Astrocyte (in vitro differentiated cells and primary cell): ENCODE results near the gene NELFA. TPM values are rescaled to one million over a fixed set of nuclear protein-coding genes. Genes with fewer than 3 reads are reported as not detected.

Experiments used
- DNase-seq: peaks from one replicate; pipeline ENCODE4 v3.0.0-alpha.2; 2010; ENCODE audit warnings: low read depth
- FAIRE-seq: peaks from 2 replicates; lab custom pipeline; 2011; peaks lifted over from hg19 to GRCh38; lab: Jason Lieb, UNC
- H2AFZ ChIP-seq: 2 replicates; pipeline ENCODE4 v1.6.0; 2012; ENCODE audit warnings: low read depth, low read length, inconsistent platforms
- H3K27ac ChIP-seq: 2 replicates; pipeline ENCODE4 v1.5.1; 2011; ENCODE audit warnings: low read depth, low read length, inconsistent platforms
- H3K27me3 ChIP-seq: 2 replicates; pipeline ENCODE4 v1.6.0; 2011; ENCODE audit warnings: low read length, inconsistent platforms; ENCODE audit not compliant: insufficient read depth
- H3K36me3 ChIP-seq: 2 replicates; pipeline ENCODE4 v1.5.1; 2011; ENCODE audit warnings: low read length, inconsistent platforms; ENCODE audit not compliant: insufficient read depth
- H3K4me1 ChIP-seq: 2 replicates; pipeline ENCODE4 v1.5.1; 2011; ENCODE audit warnings: low read length, inconsistent platforms; ENCODE audit not compliant: insufficient read depth
- H3K4me2 ChIP-seq: 2 replicates; pipeline ENCODE4 v1.6.0; 2012; ENCODE audit warnings: low read length, inconsistent platforms
- H3K4me3 ChIP-seq: 2 replicates; pipeline ENCODE4 v1.5.1; 2011; ENCODE audit warnings: low read depth, mild to moderate bottlenecking, low read length, inconsistent platforms; ENCODE audit not compliant: insufficient read depth
- H3K79me2 ChIP-seq: 2 replicates; pipeline ENCODE4 v1.6.0; 2012; ENCODE audit warnings: mild to moderate bottlenecking, low read length, inconsistent platforms; ENCODE audit not compliant: insufficient read depth
- H3K9ac ChIP-seq: 2 replicates; pipeline ENCODE4 v1.6.0; 2012; ENCODE audit warnings: mild to moderate bottlenecking, low read length, inconsistent platforms
- H3K9me3 ChIP-seq: 2 replicates; pipeline ENCODE4 v1.5.1; 2012; ENCODE audit warnings: low read depth, mild to moderate bottlenecking, low read length, inconsistent platforms; ENCODE audit not compliant: insufficient read depth
- H4K20me1 ChIP-seq: 2 replicates; pipeline ENCODE4 v1.6.0; 2012; ENCODE audit warnings: low read length, inconsistent platforms; ENCODE audit not compliant: insufficient read depth
- H3K27ac Mint-ChIP-seq: one replicate; pipeline ENCODE4 v1.8.0; 2021; ENCODE audit warnings: mild to moderate bottlenecking, mixed read lengths; ENCODE audit not compliant: unreplicated experiment
- H3K27me3 Mint-ChIP-seq: one replicate; pipeline ENCODE4 v1.8.0; 2021; ENCODE audit warnings: low read depth, mixed read lengths; ENCODE audit not compliant: unreplicated experiment
- H3K36me3 Mint-ChIP-seq: one replicate; pipeline ENCODE4 v1.8.0; 2021; ENCODE audit warnings: low read depth, mixed read lengths; ENCODE audit not compliant: unreplicated experiment
- H3K4me1 Mint-ChIP-seq: one replicate; pipeline ENCODE4 v1.8.0; 2021; ENCODE audit warnings: low read depth, mixed read lengths; ENCODE audit not compliant: unreplicated experiment
- H3K4me3 Mint-ChIP-seq: one replicate; pipeline ENCODE4 v1.8.0; 2021; ENCODE audit warnings: mild to moderate bottlenecking, moderate library complexity, mixed read lengths; ENCODE audit not compliant: unreplicated experiment
- H3K9me3 Mint-ChIP-seq: one replicate; pipeline ENCODE4 v1.8.0; 2021; ENCODE audit warnings: mild to moderate bottlenecking, mixed read lengths; ENCODE audit not compliant: unreplicated experiment
- EZH2 ChIP-seq: IDR thresholded peaks from 2 replicates; pipeline ENCODE4 v1.6.1; 2012; ENCODE audit warnings: mild to moderate bottlenecking, low read length, inconsistent platforms; ENCODE audit not compliant: insufficient read depth
- total RNA-seq: library from RNA; stranded (reverse); gene quantifications from 2 replicates; pipeline ENCODE4 v1.2.1, GENCODE V29; 2021
- TF ChIP-seq, protein P1 (sequence below): IDR thresholded peaks from 2 replicates; pipeline ENCODE4 v1.5.1; 2011; ENCODE audit warnings: low read depth, mild to moderate bottlenecking, inconsistent platforms, low read length, moderate library complexity; ENCODE audit not compliant: insufficient read depth

The NELFA gene
- total RNA-seq, 1 donor from 2014 or later = 24.5 TPM

DNA sequence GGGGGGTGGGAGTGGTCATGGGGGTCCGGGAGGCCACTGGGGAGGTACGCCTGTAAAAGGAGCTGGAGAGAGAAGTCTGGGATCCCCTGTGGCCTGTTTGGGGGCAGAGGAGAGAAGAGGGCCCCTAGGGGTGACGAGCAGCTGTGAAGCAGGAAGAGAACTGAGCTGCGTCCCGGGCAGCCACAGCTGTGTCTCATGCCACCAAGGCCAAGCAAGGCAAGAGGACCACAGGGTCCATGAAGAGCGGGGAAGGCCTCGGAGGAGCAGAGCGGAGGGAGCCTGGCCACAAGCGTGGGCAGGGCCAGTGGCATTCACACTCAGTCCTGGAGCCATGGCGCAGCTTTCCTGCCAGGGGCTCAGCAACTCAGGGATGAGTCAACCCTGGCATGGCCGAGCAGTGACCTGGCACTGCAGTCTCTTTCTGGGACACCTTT, 36.8 kb upstream of the NELFA start:
- Histone ChIP-seq H3K4me3 (no peak overlapping the region), H3K9ac (no peak overlapping the region), H4K20me1 (peaks cover 12% of the 10 kb centered on the region), H3K4me2 (no peak overlapping the region), H3K27ac (no peak overlapping the region), H2AFZ (no peak overlapping the region), H3K79me2 (no peaks in the 10 kb centered on the region), H3K4me1 (peaks cover 7% of the 10 kb centered on the region), H3K9me3 (no peaks in the 10 kb centered on the region), H3K27me3 (peaks cover 7% of the 10 kb centered on the region), H3K36me3 (no peaks in the 10 kb centered on the region)
- H3K36me3 Mint-ChIP-seq = peaks cover 3% of the 10 kb centered on the region
- no peaks in the 10 kb centered on the region for H3K9me3 Mint-ChIP-seq
- DNase-seq = no peak
- H3K27ac Mint-ChIP-seq = no peak overlapping the region
- H3K4me3 Mint-ChIP-seq = no peak overlapping the region
- TF ChIP-seq, protein P1, sequence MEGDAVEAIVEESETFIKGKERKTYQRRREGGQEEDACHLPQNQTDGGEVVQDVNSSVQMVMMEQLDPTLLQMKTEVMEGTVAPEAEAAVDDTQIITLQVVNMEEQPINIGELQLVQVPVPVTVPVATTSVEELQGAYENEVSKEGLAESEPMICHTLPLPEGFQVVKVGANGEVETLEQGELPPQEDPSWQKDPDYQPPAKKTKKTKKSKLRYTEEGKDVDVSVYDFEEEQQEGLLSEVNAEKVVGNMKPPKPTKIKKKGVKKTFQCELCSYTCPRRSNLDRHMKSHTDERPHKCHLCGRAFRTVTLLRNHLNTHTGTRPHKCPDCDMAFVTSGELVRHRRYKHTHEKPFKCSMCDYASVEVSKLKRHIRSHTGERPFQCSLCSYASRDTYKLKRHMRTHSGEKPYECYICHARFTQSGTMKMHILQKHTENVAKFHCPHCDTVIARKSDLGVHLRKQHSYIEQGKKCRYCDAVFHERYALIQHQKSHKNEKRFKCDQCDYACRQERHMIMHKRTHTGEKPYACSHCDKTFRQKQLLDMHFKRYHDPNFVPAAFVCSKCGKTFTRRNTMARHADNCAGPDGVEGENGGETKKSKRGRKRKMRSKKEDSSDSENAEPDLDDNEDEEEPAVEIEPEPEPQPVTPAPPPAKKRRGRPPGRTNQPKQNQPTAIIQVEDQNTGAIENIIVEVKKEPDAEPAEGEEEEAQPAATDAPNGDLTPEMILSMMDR = no peak
- no peak for TF ChIP-seq EZH2
- H3K4me1 Mint-ChIP-seq = no peaks in the 10 kb centered on the region
- no peak for FAIRE-seq
- peaks cover 17% of the 10 kb centered on the region for H3K27me3 Mint-ChIP-seq

DNA sequence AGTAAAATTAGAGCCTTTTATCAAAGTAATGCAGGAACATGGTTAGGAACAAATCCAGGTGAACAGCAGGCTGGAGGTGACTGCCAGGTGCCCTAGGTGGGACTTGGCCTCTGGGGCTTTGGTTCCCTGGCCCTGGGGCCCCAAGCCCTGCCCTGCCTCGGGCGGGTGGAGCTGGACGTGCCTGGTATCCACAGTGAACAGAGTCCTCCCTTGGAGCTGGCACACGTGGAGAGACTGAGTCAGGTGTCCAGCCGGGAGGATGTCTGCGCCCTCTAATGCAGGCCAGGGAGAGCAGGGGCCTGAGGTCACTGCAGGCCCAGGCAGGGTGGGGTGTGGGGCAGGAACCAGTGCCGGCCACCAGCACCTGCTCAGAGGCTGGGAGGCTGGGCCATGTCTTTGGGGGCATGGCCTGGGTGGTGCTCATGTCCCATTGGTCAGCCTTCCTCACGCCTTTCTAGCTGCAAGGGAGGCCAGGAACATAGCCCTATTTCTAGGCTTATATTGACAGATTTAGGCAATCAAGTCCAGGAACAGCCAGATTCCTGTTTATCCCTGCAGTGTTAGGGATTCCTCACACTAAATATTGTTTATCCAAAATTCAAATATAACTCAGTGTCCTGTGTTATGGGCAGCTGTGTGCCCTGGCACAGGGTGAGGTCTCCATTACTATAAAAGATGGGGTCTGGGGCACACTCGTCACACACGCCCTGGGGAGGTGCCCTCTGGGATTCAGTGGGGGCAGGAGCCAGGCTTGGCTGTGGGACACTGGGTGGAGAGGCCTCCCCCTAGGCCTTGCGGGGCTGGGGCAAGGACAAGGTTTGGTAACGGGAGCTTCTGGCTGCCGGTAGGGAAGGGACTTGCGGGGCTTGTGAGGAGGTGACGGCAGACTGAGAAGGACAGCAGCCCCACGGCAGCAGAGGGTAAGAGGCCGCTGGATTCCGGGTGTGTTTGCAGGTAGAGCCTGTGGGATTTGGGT, 36.1 kb upstream of the NELFA start:
- Mint-ChIP-seq H3K4me3 (no peak overlapping the region), H3K9me3 (no peaks in the 10 kb centered on the region), H3K4me1 (no peaks in the 10 kb centered on the region), H3K36me3 (peaks cover 3% of the 10 kb centered on the region), H3K27me3 (peaks cover 15% of the 10 kb centered on the region), H3K27ac (no peak overlapping the region)
- peaks cover 7% of the 10 kb centered on the region for H3K4me1 ChIP-seq
- H3K27ac ChIP-seq = no peak overlapping the region
- peaks cover 11% of the 10 kb centered on the region for H3K27me3 ChIP-seq
- H3K4me2 ChIP-seq = no peak overlapping the region
- H3K36me3 ChIP-seq = no peaks in the 10 kb centered on the region
- H3K9me3 ChIP-seq = no peaks in the 10 kb centered on the region
- H3K4me3 ChIP-seq = no peak overlapping the region
- TF ChIP-seq, protein P1 = no peak
- TF ChIP-seq EZH2 = no peak
- no peaks in the 10 kb centered on the region for H3K79me2 ChIP-seq
- no peak for DNase-seq
- no peak for FAIRE-seq
- H3K9ac ChIP-seq = no peak overlapping the region
- peaks cover 12% of the 10 kb centered on the region for H4K20me1 ChIP-seq
- H2AFZ ChIP-seq = no peak overlapping the region

DNA sequence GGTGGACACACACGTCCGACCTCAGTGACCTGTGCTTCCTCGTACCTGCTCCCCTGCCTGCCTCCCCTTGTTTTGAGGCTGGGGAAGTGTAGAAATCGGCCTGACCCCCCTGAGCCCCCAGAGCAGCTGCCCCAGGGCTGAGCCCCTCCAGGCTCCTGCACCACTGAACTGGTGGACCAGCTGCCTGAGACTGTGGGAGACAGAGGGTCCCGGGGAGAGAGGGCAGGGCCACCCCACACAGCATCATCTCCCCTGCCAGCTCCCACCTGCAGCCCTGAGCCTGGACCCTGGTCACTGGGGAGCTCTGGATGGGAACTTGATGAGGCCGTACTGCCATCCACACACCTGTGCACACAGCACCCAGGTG, 35.3 kb upstream of the NELFA start:
- Mint-ChIP-seq H3K9me3 (no peaks in the 10 kb centered on the region), H3K27ac (no peak overlapping the region)
- DNase-seq = no peak

More for the DNA sequence above, 35.3 kb upstream of the NELFA start:
- Histone ChIP-seq H3K27ac (no peak overlapping the region), H3K9me3 (no peaks in the 10 kb centered on the region), H3K36me3 (no peaks in the 10 kb centered on the region), H3K4me1 (peaks cover 7% of the 10 kb centered on the region), H3K4me2 (no peak overlapping the region), H2AFZ (no peak overlapping the region), H3K79me2 (no peaks in the 10 kb centered on the region), H4K20me1 (peaks cover 12% of the 10 kb centered on the region), H3K4me3 (no peak overlapping the region), H3K27me3 (peaks cover 11% of the 10 kb centered on the region), H3K9ac (no peak overlapping the region)
- Mint-ChIP-seq H3K36me3 (peaks cover 3% of the 10 kb centered on the region), H3K4me1 (no peaks in the 10 kb centered on the region), H3K4me3 (no peak overlapping the region), H3K27me3 (peaks cover 17% of the 10 kb centered on the region)
- no peak for TF ChIP-seq EZH2
- TF ChIP-seq, protein P1 = no peak
- FAIRE-seq = no peak
